Panc1 (cell line): ENCODE measurements around the gene ZNF831. TPM values are rescaled to one million over a fixed set of nuclear protein-coding genes. Genes with fewer than 3 reads are reported as not detected.

ENCODE experiments used
- ATAC-seq: fragments of 200-7000 bp; cut with Tn5 transposase; 2 replicates; pipeline ENCODE4 v1.9.1; 2020; ENCODE audit warnings: mild to moderate bottlenecking, moderate library complexity
- BruUV-seq: library from RNA; stranded (reverse); fragments of 400-500 nt; replicated peaks from 2 replicates; lab custom pipeline; 2021; lab: Mats Ljungman, UMichigan
- CTCF ChIA-PET: fragments of 300-600 bp; sonication (Branson Sonifier 250); formaldehyde crosslinking; loops from one replicate; lab custom pipeline; 2022; ENCODE audit warnings: antibody characterized with exemption; lab: Charles Lee
- POLR2A ChIA-PET: fragments of 300-600 bp; sonication (Branson Sonifier 250); formaldehyde crosslinking; loops from one replicate; lab custom pipeline; 2022; ENCODE audit warnings: antibody characterized with exemption; lab: Charles Lee
- DNase-seq: peaks from one replicate; pipeline ENCODE4 v3.0.0-alpha.2; 2010; ENCODE audit warnings: low read depth, low spot score
- H3K27ac ChIP-seq: 2 replicates; pipeline ENCODE4 v1.5.1; 2011; ENCODE audit warnings: mild to moderate bottlenecking, low read length, inconsistent platforms
- H3K27me3 ChIP-seq: fragments of 200-500 bp; sonication (Bioruptor generic); 2 replicates; pipeline ENCODE4 v1.6.0; 2014; ENCODE audit warnings: low read length, inconsistent platforms; ENCODE audit not compliant: control insufficient read depth, insufficient read depth
- H3K36me3 ChIP-seq: fragments of 200-500 bp; sonication (Bioruptor generic); 2 replicates; pipeline ENCODE4 v1.5.1; 2014; ENCODE audit warnings: inconsistent platforms, mild to moderate bottlenecking, low read length, moderate library complexity; ENCODE audit not compliant: control insufficient read depth, insufficient read depth
- H3K4me1 ChIP-seq: 2 replicates; pipeline ENCODE4 v1.5.1; 2011; ENCODE audit warnings: inconsistent platforms, mild to moderate bottlenecking, low read length, moderate library complexity; ENCODE audit not compliant: control insufficient read depth, insufficient read depth
- H3K4me3 ChIP-seq, 2 experiments: 2 replicates each; pipeline ENCODE4 v1.5.1; 2011 to 2012; ENCODE audit warnings: low read depth in 2 of 2, low read length in 2 of 2, mild to moderate bottlenecking in 2 of 2, inconsistent platforms in 1 of 2, moderate library complexity in 1 of 2
- H3K9me3 ChIP-seq: fragments of 200-500 bp; sonication (Bioruptor generic); 2 replicates; pipeline ENCODE4 v1.5.1; 2014; ENCODE audit warnings: low read depth, mild to moderate bottlenecking, inconsistent platforms, low read length, moderate library complexity; ENCODE audit not compliant: control insufficient read depth, insufficient read depth
- CTCF ChIP-seq: fragments of 450-650 bp; IDR thresholded peaks from 2 replicates; pipeline ENCODE4 v1.5.1; 2017; ENCODE audit warnings: mild to moderate bottlenecking
- POLR2AphosphoS5 ChIP-seq: IDR thresholded peaks from 2 replicates; pipeline ENCODE4 v1.6.1; 2012; ENCODE audit warnings: mild to moderate bottlenecking, low read depth, low read length, moderate library complexity
- SIN3A ChIP-seq: IDR thresholded peaks from 2 replicates; pipeline ENCODE4 v1.6.1; 2012; ENCODE audit warnings: low read depth, mild to moderate bottlenecking, low read length, moderate library complexity, borderline replicate concordance; ENCODE audit not compliant: insufficient read depth
- TCF7L2 ChIP-seq: IDR thresholded peaks from 2 replicates; pipeline ENCODE4 v1.6.1; 2011; ENCODE audit warnings: mild to moderate bottlenecking, low read depth, low read length, inconsistent platforms
- in situ Hi-C: cut with HindIII; loops from 2 replicates; pipeline ENCODE4 v1.10.0; 2016; ENCODE audit warnings: low sequenced_read_pairs, low pct_unique_long_range_greater_than_20kb
- intact Hi-C: fragments of 100-400 bp; cut with micrococcal nuclease; formaldehyde crosslinking; loops from one replicate; pipeline ENCODE4 v1.10.0; 2022; ENCODE audit not compliant: unreplicated experiment
- total RNA-seq: library from RNA; stranded (reverse); gene quantifications from one replicate; pipeline ENCODE4 v1.2.1, GENCODE V29; 2021; ENCODE audit not compliant: unreplicated experiment
- TF ChIP-seq, protein P1 (sequence below), 2 experiments: IDR thresholded peaks; 2 replicates each; pipeline ENCODE4 v1.6.1; 2011 to 2012; ENCODE audit warnings: low read depth in 2 of 2, control low read depth in 1 of 2, low read length in 1 of 2, mild to moderate bottlenecking in 1 of 2, moderate library complexity in 1 of 2; ENCODE audit not compliant: insufficient read depth in 1 of 2

The ZNF831 gene
- total RNA-seq, 1 experiment from 2014 or later = 0.03 TPM

DNA sequence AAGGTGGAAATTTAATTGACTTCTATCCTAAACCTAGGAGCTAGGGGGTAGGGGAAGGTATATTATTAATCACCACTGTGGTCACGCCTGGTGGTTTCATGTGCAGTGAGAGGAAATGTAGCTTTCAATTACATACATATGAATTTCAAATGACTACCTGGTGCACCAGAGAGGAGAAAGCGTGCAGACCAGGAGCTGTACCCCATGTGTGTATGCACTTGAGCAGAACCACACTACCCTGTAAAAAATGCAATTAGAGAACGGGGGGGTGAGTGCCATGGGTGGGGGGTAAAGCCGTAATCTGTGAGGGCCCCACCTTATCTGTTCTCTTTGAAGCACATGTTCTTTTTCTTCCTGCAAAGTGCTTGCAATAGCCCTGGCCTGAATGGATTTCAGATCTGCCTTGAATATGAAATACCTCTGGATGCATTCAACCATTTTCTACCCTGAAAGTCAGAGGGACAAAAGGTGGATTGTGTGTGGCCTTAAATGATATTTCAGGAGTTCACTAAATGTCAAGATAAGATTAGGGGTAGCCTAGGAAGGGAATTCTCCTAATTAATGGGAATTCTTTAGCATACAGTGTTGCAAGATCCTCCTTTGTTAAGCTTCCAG lies 105.9 kb downstream of the ZNF831 start:
- Histone ChIP-seq H3K9me3 (no peaks in the 10 kb centered on the region), H3K27ac (no peak overlapping the region), H3K4me1 (no peaks in the 10 kb centered on the region), H3K36me3 (no peaks in the 10 kb centered on the region), H3K4me3 (no peak overlapping the region), H3K27me3 (peaks cover 29% of the 10 kb centered on the region)
- intact Hi-C loops (no loop called here), in situ Hi-C loops (no loop called here)
- TF ChIP-seq POLR2AphosphoS5 (no peak), CTCF (no peak), TCF7L2 (no peak), SIN3A (no peak)
- TF ChIP-seq, protein P1, sequence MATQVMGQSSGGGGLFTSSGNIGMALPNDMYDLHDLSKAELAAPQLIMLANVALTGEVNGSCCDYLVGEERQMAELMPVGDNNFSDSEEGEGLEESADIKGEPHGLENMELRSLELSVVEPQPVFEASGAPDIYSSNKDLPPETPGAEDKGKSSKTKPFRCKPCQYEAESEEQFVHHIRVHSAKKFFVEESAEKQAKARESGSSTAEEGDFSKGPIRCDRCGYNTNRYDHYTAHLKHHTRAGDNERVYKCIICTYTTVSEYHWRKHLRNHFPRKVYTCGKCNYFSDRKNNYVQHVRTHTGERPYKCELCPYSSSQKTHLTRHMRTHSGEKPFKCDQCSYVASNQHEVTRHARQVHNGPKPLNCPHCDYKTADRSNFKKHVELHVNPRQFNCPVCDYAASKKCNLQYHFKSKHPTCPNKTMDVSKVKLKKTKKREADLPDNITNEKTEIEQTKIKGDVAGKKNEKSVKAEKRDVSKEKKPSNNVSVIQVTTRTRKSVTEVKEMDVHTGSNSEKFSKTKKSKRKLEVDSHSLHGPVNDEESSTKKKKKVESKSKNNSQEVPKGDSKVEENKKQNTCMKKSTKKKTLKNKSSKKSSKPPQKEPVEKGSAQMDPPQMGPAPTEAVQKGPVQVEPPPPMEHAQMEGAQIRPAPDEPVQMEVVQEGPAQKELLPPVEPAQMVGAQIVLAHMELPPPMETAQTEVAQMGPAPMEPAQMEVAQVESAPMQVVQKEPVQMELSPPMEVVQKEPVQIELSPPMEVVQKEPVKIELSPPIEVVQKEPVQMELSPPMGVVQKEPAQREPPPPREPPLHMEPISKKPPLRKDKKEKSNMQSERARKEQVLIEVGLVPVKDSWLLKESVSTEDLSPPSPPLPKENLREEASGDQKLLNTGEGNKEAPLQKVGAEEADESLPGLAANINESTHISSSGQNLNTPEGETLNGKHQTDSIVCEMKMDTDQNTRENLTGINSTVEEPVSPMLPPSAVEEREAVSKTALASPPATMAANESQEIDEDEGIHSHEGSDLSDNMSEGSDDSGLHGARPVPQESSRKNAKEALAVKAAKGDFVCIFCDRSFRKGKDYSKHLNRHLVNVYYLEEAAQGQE (IDR thresholded peaks at IDR 0.05; ENCODE audit: insufficient read depth in 1 of 2, low read depth in 2 of 2, low read length in 1 of 2) = no peak
- POLR2A ChIA-PET = interaction anchor here (0.7 kb wide), 1 partner anchor 381 kb away, joined by 5 read pairs; no protein-coding TSS in a partner anchor
- ATAC-seq (no peak), DNase-seq (no peak)
- CTCF ChIA-PET = interaction anchor here (0.7 kb wide), 1 partner anchor 223 kb away, joined by 10 read pairs; no protein-coding TSS in a partner anchor
- no TSS peak for BruUV-seq

DNA sequence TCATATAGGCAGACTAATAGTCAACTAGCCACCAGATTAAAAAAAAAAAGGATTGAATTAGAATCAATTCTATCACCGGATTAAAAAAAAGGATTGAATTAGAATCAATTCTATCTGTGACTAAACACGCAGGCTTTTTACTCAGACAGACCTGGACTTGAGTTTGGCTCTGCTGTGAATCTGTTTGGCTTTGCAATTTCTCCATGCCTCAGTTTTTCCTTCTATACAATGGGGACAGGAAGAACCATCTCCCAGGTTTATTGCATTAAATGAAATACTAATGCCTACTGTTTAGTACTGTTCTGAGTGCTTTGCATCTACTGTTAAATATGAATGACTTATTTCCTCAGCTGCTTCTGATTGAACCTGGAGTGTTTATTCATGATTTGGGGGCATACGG lies 106.8 kb downstream of the ZNF831 start:
- ATAC-seq (no peak), DNase-seq (no peak)
- POLR2A ChIA-PET = interaction anchor here (0.7 kb wide), 1 partner anchor 380 kb away, joined by 5 read pairs; no protein-coding TSS in a partner anchor
- Histone ChIP-seq H3K36me3 (no peaks in the 10 kb centered on the region), H3K27me3 (peaks cover 28% of the 10 kb centered on the region), H3K9me3 (no peaks in the 10 kb centered on the region), H3K27ac (no peak overlapping the region), H3K4me1 (no peaks in the 10 kb centered on the region), H3K4me3 (no peak overlapping the region)
- CTCF ChIA-PET = interaction anchor here (0.7 kb wide), 1 partner anchor 102 kb away, joined by 16 read pairs; no protein-coding TSS in a partner anchor
- no TSS peak for BruUV-seq
- intact Hi-C loops (no loop called here), in situ Hi-C loops (no loop called here)
- TF ChIP-seq, protein P1 (IDR thresholded peaks at IDR 0.05; ENCODE audit: insufficient read depth in 1 of 2, low read depth in 2 of 2, low read length in 1 of 2) = no peak
- TF ChIP-seq TCF7L2 = no peak
- no peak for TF ChIP-seq CTCF
- TF ChIP-seq SIN3A = no peak
- TF ChIP-seq POLR2AphosphoS5 = no peak
